B cell (primary cell): ENCODE measurements around the gene MAML2. TPM values are rescaled to one million over a fixed set of nuclear protein-coding genes. Genes with fewer than 3 reads are reported as not detected.

Experiments
- ATAC-seq: fragments of 200-7000 bp; cut with Tn5 transposase; one replicate; pipeline ENCODE4 v1.10.0; 2021; ENCODE audit warnings: low read depth, mild to moderate bottlenecking, moderate number of reproducible peaks, moderate library complexity
- CTCF ChIA-PET: fragments of 350-600 bp; sonication (Branson Sonifier 250); formaldehyde crosslinking; loops from one replicate; lab custom pipeline; 2021; ENCODE audit warnings: antibody characterized with exemption, inconsistent platforms; lab: Charles Lee
- POLR2A ChIA-PET: fragments of 350-600 bp; sonication (Branson Sonifier 250); formaldehyde crosslinking; loops from one replicate; lab custom pipeline; 2021; ENCODE audit warnings: antibody characterized with exemption; lab: Charles Lee
- DNase-seq: peaks from one replicate; pipeline ENCODE4 v3.0.0; 2013
- H2AFZ ChIP-seq: 2 replicates; pipeline ENCODE4 v1.6.1; 2012; ENCODE audit warnings: mild to moderate bottlenecking, low read depth, low read length; ENCODE audit not compliant: insufficient read depth, poor library complexity, severe bottlenecking
- H3K27ac ChIP-seq, 2 donors: 1 replicate in 1 of 2; 2 replicates in 1 of 2; pipeline ENCODE4 v1.5.1; 2012 to 2013; ENCODE audit warnings: low read length in 2 of 2, mild to moderate bottlenecking in 2 of 2, moderate library complexity in 1 of 2
- H3K27me3 ChIP-seq, 4 experiments: fragments of 200-600 bp in 1 of 4; sonication (generic) in 1 of 4; replicated peaks in 1 of 4; 1 replicate in 2 of 4; 2 replicates in 2 of 4; pipeline versions ENCODE4 v1.6.1 to v1.7.0; 2013 to 2016; ENCODE audit warnings: low read length in 3 of 4, mild to moderate bottlenecking in 2 of 4, mixed read lengths in 1 of 4, moderate library complexity in 1 of 4; ENCODE audit not compliant: insufficient read depth in 4 of 4, control insufficient read depth in 3 of 4; ENCODE audit errors: control extremely low read depth in 1 of 4
- H3K36me3 ChIP-seq, 2 experiments: replicated peaks in 1 of 2; 1 replicate in 1 of 2; 2 replicates in 1 of 2; pipeline versions ENCODE4 v1.6.1 to v1.7.1; 2013; ENCODE audit warnings: low read length in 1 of 2; ENCODE audit not compliant: insufficient read depth in 2 of 2, control insufficient read depth in 1 of 2; ENCODE audit errors: control extremely low read depth in 1 of 2, extremely low read depth in 1 of 2
- H3K4me1 ChIP-seq, 2 donors: fragments of 200-600 bp in 1 of 2; sonication (generic) in 1 of 2; 1 replicate in 1 of 2; 2 replicates in 1 of 2; pipeline versions ENCODE4 v1.5.1 to v1.6.1; 2013 to 2017; ENCODE audit warnings: low read length in 2 of 2; ENCODE audit not compliant: control insufficient read depth in 2 of 2, insufficient read depth in 2 of 2
- H3K4me2 ChIP-seq: replicated peaks from 2 replicates; pipeline ENCODE3; 2012; ENCODE audit warnings: mild to moderate bottlenecking, low read depth, low read length; ENCODE audit not compliant: poor library complexity, severe bottlenecking
- H3K4me3 ChIP-seq, 5 experiments: fragments of 200-600 bp in 1 of 5; sonication (generic) in 1 of 5; 1 replicate in 3 of 5; 2 replicates in 2 of 5; pipeline versions ENCODE4 v1.5.1 to v1.7.0; 2011 to 2016; ENCODE audit warnings: low read length in 4 of 5, mild to moderate bottlenecking in 4 of 5, low read depth in 2 of 5, control low read depth in 1 of 5, moderate library complexity in 1 of 5; ENCODE audit not compliant: insufficient read depth in 1 of 5; ENCODE audit errors: control extremely low read depth in 1 of 5, extremely low read depth in 1 of 5
- H3K79me2 ChIP-seq: fragments of 200-600 bp; sonication (generic); one replicate; pipeline ENCODE4 v1.6.0; 2016; ENCODE audit warnings: low read length; ENCODE audit not compliant: control insufficient read depth, insufficient read depth
- H3K9ac ChIP-seq: fragments of 200-600 bp; sonication (generic); 2 replicates; pipeline ENCODE4 v1.6.1; 2017; ENCODE audit warnings: mild to moderate bottlenecking, low read length, moderate library complexity
- H3K9me3 ChIP-seq, 3 donors: one replicate each; pipeline versions ENCODE4 v1.6.1 to v1.7.1; 2013; ENCODE audit warnings: low read length in 2 of 3; ENCODE audit not compliant: control insufficient read depth in 2 of 3, insufficient read depth in 1 of 3; ENCODE audit errors: control extremely low read depth in 1 of 3
- H4K20me1 ChIP-seq: 2 replicates; pipeline ENCODE4 v1.6.0; 2012; ENCODE audit warnings: mild to moderate bottlenecking, low read length; ENCODE audit not compliant: insufficient read depth, control insufficient read depth, poor library complexity, severe bottlenecking
- H3K27ac Mint-ChIP-seq: one replicate; pipeline ENCODE4 v1.8.0; 2021; ENCODE audit warnings: mixed read lengths
- H3K27me3 Mint-ChIP-seq: one replicate; pipeline ENCODE4 v1.8.0; 2021; ENCODE audit warnings: mixed read lengths
- H3K4me1 Mint-ChIP-seq: one replicate; pipeline ENCODE4 v1.8.0; 2021; ENCODE audit warnings: mixed read lengths
- H3K4me3 Mint-ChIP-seq: one replicate; pipeline ENCODE4 v1.8.0; 2021; ENCODE audit warnings: mixed read lengths
- H3K9me3 Mint-ChIP-seq: one replicate; pipeline ENCODE4 v1.8.0; 2022; ENCODE audit warnings: mixed read lengths; ENCODE audit not compliant: insufficient read depth
- CTCF ChIP-seq: fragments of 200-600 bp; IDR thresholded peaks from one replicate; pipeline ENCODE4 v1.8.0; 2022; ENCODE audit warnings: antibody characterized with exemption, mild to moderate bottlenecking
- EZH2 ChIP-seq: IDR thresholded peaks from 2 replicates; pipeline ENCODE4 v1.6.1; 2012; ENCODE audit warnings: borderline replicate concordance, low read depth, mild to moderate bottlenecking, moderate library complexity, low read length; ENCODE audit not compliant: insufficient read depth, poor library complexity, severe bottlenecking
- whole genome bisulfite sequencing: methylation state at CpG from one replicate; pipeline ENCODE4 v1.1.5; 2013; ENCODE audit warnings: missing lambda C conversion rate; ENCODE audit not compliant: insufficient coverage; 5-methylcytosine and 5-hydroxymethylcytosine counted together
- intact Hi-C: fragments of 100-400 bp; cut with micrococcal nuclease; formaldehyde crosslinking; loops from one replicate; pipeline ENCODE4 v1.10.0; 2022
- polyA plus RNA-seq: library from polyadenylated mRNA; depleted of rRNA; stranded (reverse); fragments of >200 nt; gene quantifications from 2 replicates; pipeline ENCODE4 v1.2.3, GENCODE V29; 2012
- total RNA-seq, 2 donors: library from RNA; stranded (reverse); fragments of 120-200 nt in 1 of 2; gene quantifications; 1 replicate in 1 of 2; 2 replicates in 1 of 2; pipeline versions ENCODE4 v1.2.3 to v1.2.4, GENCODE V29; 2013 to 2022

MAML2 gene
- total and polyA plus RNA-seq, 2 donors (not counting 1 experiment from before 2014, with no cell fraction given): 10.7 to 26.4 TPM

- ATAC-seq (peak; percentile 28), DNase-seq (peak; percentile 53)
- Histone ChIP-seq H3K27ac (peak overlapping the region; percentile 95 to 99), H3K9me3 (no peaks in the 10 kb centered on the region), H3K36me3 (no peaks in the 10 kb centered on the region), H3K4me1 (peaks cover 65 to 68% of the 10 kb centered on the region in 2 donors), H4K20me1 (no peaks in the 10 kb centered on the region), H3K9ac (peak overlapping the region; percentile 38), H3K4me3 (peak overlapping the region in 4 of 5 experiments; percentile 0 to 55 (median 20)), H3K79me2 (peaks cover 13% of the 10 kb centered on the region), H2AFZ (no peak overlapping the region), H3K27me3 (no peaks in the 10 kb centered on the region), H3K4me2 (peak overlapping the region; percentile 78)
- Mint-ChIP-seq H3K9me3 (no peaks in the 10 kb centered on the region), H3K4me1 (peaks cover 72% of the 10 kb centered on the region), H3K27me3 (no peaks in the 10 kb centered on the region), H3K27ac (peak overlapping the region; percentile 97), H3K4me3 (peak overlapping the region; percentile 79)
- POLR2A ChIA-PET: interaction anchor here (1.3 kb wide), 1 partner anchor 82 kb away, joined by 7 read pairs; no protein-coding TSS in a partner anchor
- intact Hi-C loops: loop anchor here (1.0 to 10.0 kb wide), 5 partner anchors 14 to 544 kb away; partner anchors contain the start of gene CCDC82
- WGBS: 71% methylated on average over 1 of the region's 4 CpGs
- no peak for TF ChIP-seq EZH2
- TF ChIP-seq CTCF: no peak
- CTCF ChIA-PET: interaction anchor here (1.4 to 4.3 kb wide), 4 partner anchors 8 to 204 kb away, joined by 3 to 32 read pairs (median 6); partner anchors contain the start of gene MAML2
Observed at GRCh38 chr11:96259134-96259830, 83.7 kb downstream of the MAML2 start.
